Loucy (cell line): ENCODE measurements around the gene MUC5AC.
"Not testable (repeated sequence)": the region's sequence is repeated elsewhere in the genome, so short reads cannot be mapped to it uniquely, and the experiment has no call there.

ENCODE experiments used
- H2AFZ ChIP-seq: fragments of 200-600 bp; sonication (generic); 2 replicates; pipeline ENCODE4 v1.6.0; 2016; ENCODE audit warnings: antibody characterized with exemption, mild to moderate bottlenecking, low read length, moderate library complexity
- H3F3A ChIP-seq: fragments of 200-600 bp; 2 replicates; pipeline ENCODE4 v1.6.0; 2016; ENCODE audit warnings: antibody characterized with exemption, low read depth, mild to moderate bottlenecking
- H3K27me3 ChIP-seq: fragments of 200-600 bp; sonication (generic); 2 replicates; pipeline ENCODE4 v1.6.1; 2014; ENCODE audit warnings: low read length, mild to moderate bottlenecking; ENCODE audit not compliant: insufficient read depth, poor library complexity, severe bottlenecking
- H3K36me3 ChIP-seq: fragments of 200-600 bp; sonication (generic); 2 replicates; pipeline ENCODE4 v1.6.1; 2016; ENCODE audit warnings: low read length; ENCODE audit not compliant: insufficient read depth
- H3K4me1 ChIP-seq: fragments of 200-600 bp; sonication (generic); 2 replicates; pipeline ENCODE4 v1.5.1; 2014; ENCODE audit warnings: low read length, mild to moderate bottlenecking; ENCODE audit not compliant: insufficient read depth, poor library complexity, severe bottlenecking
- H3K4me2 ChIP-seq: fragments of 200-600 bp; sonication (generic); 2 replicates; pipeline ENCODE4 v1.6.0; 2014; ENCODE audit warnings: antibody characterized with exemption, low read length, low read depth, mild to moderate bottlenecking; ENCODE audit not compliant: poor library complexity, severe bottlenecking
- H3K4me3 ChIP-seq: fragments of 200-600 bp; sonication (generic); 2 replicates; pipeline ENCODE4 v1.5.1; 2014; ENCODE audit warnings: low read length, mild to moderate bottlenecking, mixed read lengths; ENCODE audit not compliant: poor library complexity, severe bottlenecking
- H3K79me2 ChIP-seq: fragments of 200-600 bp; sonication (generic); 2 replicates; pipeline ENCODE4 v1.6.1; 2014; ENCODE audit warnings: low read length; ENCODE audit not compliant: insufficient read depth
- H3K9ac ChIP-seq: fragments of 200-600 bp; sonication (generic); 2 replicates; pipeline ENCODE4 v1.6.0; 2014; ENCODE audit warnings: mild to moderate bottlenecking, low read depth, low read length, moderate library complexity; ENCODE audit not compliant: poor library complexity, severe bottlenecking
- H3K9me2 ChIP-seq: fragments of 200-600 bp; sonication (generic); replicated peaks from 2 replicates; pipeline ENCODE4 v1.6.1; 2016; ENCODE audit warnings: low read depth, low read length, mixed read lengths
- H3K9me3 ChIP-seq: fragments of 200-600 bp; sonication (generic); 2 replicates; pipeline ENCODE4 v1.6.1; 2014; ENCODE audit warnings: mild to moderate bottlenecking, antibody characterized with exemption, low read length, low read depth; ENCODE audit not compliant: insufficient read depth
- H4K20me1 ChIP-seq: fragments of 200-600 bp; sonication (generic); 2 replicates; pipeline ENCODE4 v1.6.0; 2014; ENCODE audit warnings: antibody characterized with exemption, low read length, mild to moderate bottlenecking; ENCODE audit not compliant: insufficient read depth, poor library complexity, severe bottlenecking
- EZH2phosphoT487 ChIP-seq: fragments of 200-600 bp; IDR thresholded peaks from 2 replicates; pipeline ENCODE4 v1.6.1; 2018; ENCODE audit warnings: antibody characterized with exemption, mild to moderate bottlenecking, moderate library complexity, borderline replicate concordance
- TF ChIP-seq, protein P1 (sequence below): fragments of 200-600 bp; sonication (generic); conservative IDR thresholded peaks from 2 replicates; pipeline ENCODE4 v1.5.1; 2014; ENCODE audit warnings: mild to moderate bottlenecking, antibody characterized with exemption, low read length

The MUC5AC gene

DNA sequence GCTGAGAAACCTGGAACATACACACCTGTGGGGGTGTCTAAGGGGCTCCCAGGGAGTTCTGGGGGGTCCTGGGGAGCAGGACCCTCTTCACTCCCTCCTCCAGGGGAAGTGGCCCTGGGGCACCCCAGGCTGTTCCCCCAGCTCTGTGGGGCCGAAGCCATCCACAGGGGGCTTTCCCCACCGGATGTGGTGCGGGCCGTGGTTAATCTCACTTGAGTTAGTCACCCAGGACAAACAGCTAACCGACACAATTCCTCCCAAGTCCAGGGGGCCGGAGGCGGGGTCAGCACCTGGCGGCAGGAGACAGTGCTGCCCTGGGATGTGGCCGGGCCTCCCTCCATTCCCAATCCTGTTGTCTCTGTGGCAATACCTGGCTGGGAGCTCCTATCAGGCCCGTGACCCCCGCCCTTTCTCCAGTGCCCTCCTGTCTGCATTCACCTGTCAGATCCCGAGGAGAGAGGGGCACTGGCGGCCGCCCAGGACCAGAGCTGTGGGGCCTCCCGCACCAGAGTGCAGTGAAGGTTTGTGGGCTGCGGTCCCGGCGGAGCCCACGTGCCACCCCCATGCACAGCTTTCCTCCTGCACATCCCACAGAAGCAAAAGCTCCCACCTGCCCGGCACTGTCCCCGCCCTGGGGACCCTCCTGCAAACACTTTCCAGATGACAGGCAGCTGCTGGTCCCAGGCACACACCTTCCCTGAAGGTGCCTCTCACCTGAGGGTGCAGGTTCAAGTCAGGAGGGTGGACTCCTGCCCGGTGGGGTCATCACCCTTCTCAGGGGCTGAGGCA is 5.2 kb upstream of the MUC5AC start:
- no peaks in the 10 kb centered on the region for H4K20me1 ChIP-seq
- H3K9me3 ChIP-seq = peaks cover 25% of the 10 kb centered on the region; the same call in 1 of the 2 replicates
- peak overlapping the region; percentile 42 for H3K4me2 ChIP-seq
- no peak for TF ChIP-seq EZH2phosphoT487
- TF ChIP-seq, protein P1, sequence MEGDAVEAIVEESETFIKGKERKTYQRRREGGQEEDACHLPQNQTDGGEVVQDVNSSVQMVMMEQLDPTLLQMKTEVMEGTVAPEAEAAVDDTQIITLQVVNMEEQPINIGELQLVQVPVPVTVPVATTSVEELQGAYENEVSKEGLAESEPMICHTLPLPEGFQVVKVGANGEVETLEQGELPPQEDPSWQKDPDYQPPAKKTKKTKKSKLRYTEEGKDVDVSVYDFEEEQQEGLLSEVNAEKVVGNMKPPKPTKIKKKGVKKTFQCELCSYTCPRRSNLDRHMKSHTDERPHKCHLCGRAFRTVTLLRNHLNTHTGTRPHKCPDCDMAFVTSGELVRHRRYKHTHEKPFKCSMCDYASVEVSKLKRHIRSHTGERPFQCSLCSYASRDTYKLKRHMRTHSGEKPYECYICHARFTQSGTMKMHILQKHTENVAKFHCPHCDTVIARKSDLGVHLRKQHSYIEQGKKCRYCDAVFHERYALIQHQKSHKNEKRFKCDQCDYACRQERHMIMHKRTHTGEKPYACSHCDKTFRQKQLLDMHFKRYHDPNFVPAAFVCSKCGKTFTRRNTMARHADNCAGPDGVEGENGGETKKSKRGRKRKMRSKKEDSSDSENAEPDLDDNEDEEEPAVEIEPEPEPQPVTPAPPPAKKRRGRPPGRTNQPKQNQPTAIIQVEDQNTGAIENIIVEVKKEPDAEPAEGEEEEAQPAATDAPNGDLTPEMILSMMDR = no peak
- no peaks in the 10 kb centered on the region for H3K9me2 ChIP-seq
- no peak overlapping the region for H3K9ac ChIP-seq
- H3K4me1 ChIP-seq = peaks cover 3% of the 10 kb centered on the region
- no peak overlapping the region for H3K4me3 ChIP-seq
- no peaks in the 10 kb centered on the region for H3F3A ChIP-seq
- no peak overlapping the region for H2AFZ ChIP-seq
- no peaks in the 10 kb centered on the region for H3K36me3 ChIP-seq
- H3K79me2 ChIP-seq = no peaks in the 10 kb centered on the region
- no peaks in the 10 kb centered on the region for H3K27me3 ChIP-seq

DNA sequence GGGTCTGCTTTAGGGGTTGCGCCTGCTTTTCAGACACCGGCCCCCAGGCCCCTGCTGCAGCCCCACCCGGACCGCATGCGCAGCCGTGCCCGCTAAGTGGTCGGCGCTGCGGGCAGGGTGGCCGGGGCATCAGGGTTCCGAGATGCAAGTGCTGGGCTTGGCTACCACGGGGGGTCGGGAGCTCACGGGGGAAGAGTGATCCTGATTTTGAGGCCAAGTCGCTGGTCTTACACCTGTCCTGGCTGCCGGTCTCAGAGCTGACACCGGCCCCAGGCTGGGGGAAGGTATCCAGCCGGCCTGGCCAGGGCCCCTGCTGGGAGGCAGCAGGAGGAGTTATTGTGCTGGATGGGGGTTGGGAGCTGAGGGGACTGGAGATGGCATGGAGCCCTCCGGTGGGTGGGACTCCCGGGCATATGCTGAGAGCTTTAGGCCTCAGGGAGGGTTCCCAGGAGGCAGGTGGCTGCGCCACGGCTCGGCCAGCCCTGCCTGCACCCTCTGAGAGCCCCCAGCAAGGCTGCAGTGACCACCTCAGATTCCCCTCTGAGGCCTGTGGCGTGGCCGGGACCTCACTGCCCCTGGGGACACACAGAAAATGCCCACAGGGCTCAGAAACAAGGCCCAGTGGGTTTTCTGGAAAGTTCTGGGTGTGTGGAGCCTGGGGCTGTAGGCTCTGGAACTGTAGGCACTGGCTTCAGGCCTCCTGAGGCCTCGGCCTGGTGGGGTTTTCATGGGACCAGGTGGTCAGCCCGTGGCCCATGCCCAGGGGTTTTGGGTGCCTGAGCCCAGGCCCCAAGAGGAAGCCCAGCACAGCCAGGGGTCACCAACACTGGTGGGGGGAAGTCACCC is 4.4 kb upstream of the MUC5AC start:
- Histone ChIP-seq H3K27me3 (no peaks in the 10 kb centered on the region), H3K9me2 (no peaks in the 10 kb centered on the region), H3K4me1 (peaks cover 3% of the 10 kb centered on the region), H3K9ac (no peak overlapping the region), H2AFZ (no peak overlapping the region), H3K9me3 (peaks cover 25% of the 10 kb centered on the region; the same call in 1 of the 2 replicates), H3K4me2 (peak overlapping the region; percentile 42), H3K79me2 (no peaks in the 10 kb centered on the region), H4K20me1 (no peaks in the 10 kb centered on the region), H3K36me3 (no peaks in the 10 kb centered on the region), H3K4me3 (no peak overlapping the region), H3F3A (no peaks in the 10 kb centered on the region)
- TF ChIP-seq EZH2phosphoT487 = no peak
- TF ChIP-seq, protein P1 = no peak

DNA sequence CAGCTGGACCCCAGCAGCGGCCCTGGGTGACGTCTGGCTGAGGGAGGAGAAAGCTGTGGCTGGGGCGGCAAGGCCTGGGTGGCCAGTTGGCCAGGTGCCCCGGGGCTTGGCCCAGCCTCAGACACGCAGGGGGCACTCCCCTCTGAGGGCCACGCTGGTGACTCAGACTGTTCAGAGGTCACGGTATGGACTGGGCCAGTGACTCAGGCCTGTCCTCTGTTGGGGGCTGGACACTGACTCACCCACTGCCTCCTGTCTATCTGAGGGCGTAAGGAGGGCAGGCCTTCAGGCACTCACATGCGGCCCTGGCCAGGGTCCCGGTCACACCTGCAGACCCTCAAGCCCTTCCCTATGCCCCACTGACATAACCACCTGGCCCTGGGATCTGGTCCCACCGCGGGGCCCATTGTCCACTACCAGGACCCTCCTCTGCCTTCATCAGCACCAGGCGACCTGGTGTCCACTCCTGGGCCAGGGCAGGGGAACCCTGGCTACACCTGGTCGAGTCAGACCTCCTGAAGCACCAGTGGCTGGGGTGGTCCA is 3.7 kb upstream of the MUC5AC start:
- no peaks in the 10 kb centered on the region for H3K9me2 ChIP-seq
- H3K27me3 ChIP-seq = no peaks in the 10 kb centered on the region
- TF ChIP-seq, protein P1 = no peak
- TF ChIP-seq EZH2phosphoT487 = no peak

DNA sequence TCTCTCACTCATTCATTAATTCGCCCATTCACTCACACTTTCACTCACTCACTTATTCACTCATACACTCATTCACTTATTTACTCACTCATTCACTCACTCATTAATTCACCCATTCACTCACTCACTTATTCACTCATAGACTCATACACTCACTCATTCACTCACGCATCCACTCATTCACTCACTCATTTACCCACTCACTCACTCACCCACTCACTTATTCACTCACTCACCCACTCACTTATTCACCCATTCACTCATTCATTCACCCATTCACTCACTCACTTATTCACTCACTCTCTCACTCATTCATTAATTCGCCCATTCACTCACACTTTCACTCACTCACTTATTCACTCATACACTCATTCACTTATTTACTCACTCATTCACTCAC is 3.1 kb upstream of the MUC5AC start:
- not testable (repeated sequence) for H3F3A ChIP-seq, H3K9ac ChIP-seq, H3K79me2 ChIP-seq, H4K20me1 ChIP-seq, H3K4me1 ChIP-seq, H3K4me3 ChIP-seq, H2AFZ ChIP-seq, H3K27me3 ChIP-seq, H3K4me2 ChIP-seq, H3K9me2 ChIP-seq, H3K36me3 ChIP-seq
- peaks cover 25% of the 10 kb centered on the region; the same call in 1 of the 2 replicates for H3K9me3 ChIP-seq

More for the DNA sequence above, 3.7 kb upstream of the MUC5AC start:
- H3K4me2 ChIP-seq = no peak overlapping the region
- no peaks in the 10 kb centered on the region for H3F3A ChIP-seq
- no peak overlapping the region for H3K9ac ChIP-seq
- no peaks in the 10 kb centered on the region for H4K20me1 ChIP-seq
- no peak overlapping the region for H3K4me3 ChIP-seq
- H3K9me3 ChIP-seq = peaks cover 25% of the 10 kb centered on the region; the same call in 1 of the 2 replicates
- H3K79me2 ChIP-seq = no peaks in the 10 kb centered on the region
- peaks cover 3% of the 10 kb centered on the region for H3K4me1 ChIP-seq
- no peaks in the 10 kb centered on the region for H3K36me3 ChIP-seq
- H2AFZ ChIP-seq = no peak overlapping the region
